Measurements from ENCODE around the gene TRMT1L. TPM values are rescaled to one million over a fixed set of nuclear protein-coding genes. Genes with fewer than 3 reads are reported as not detected.
A peak's percentile ranks its signal among the peaks of the same experiment; 100 is the strongest.

Gene TRMT1L
- total RNA-seq, 4 donors from 2014 or later, result 9.9 to 18.2 (median 11.9) TPM

GRCh38 chr1:185162491-185162890 lies 5.7 kb upstream of the TRMT1L start:
- DNase-seq (ENCODE audit: low spot score in 2 of 2), result no peak
- intact Hi-C loops (cut with DNase I; ENCODE audit: low total_unique reads), result no loop called here
- 90 to 95% methylated on average over 4 of the region's 4 CpGs for WGBS, 2 donors
- TF ChIP-seq CTCF (IDR thresholded peaks at IDR 0.05) (no peak), POLR2A (IDR thresholded peaks at IDR 0.05) (no peak)
- H3K4me3 ChIP-seq (ENCODE audit: low read depth, poor library complexity, severe bottlenecking), result no peak overlapping the region

DNA sequence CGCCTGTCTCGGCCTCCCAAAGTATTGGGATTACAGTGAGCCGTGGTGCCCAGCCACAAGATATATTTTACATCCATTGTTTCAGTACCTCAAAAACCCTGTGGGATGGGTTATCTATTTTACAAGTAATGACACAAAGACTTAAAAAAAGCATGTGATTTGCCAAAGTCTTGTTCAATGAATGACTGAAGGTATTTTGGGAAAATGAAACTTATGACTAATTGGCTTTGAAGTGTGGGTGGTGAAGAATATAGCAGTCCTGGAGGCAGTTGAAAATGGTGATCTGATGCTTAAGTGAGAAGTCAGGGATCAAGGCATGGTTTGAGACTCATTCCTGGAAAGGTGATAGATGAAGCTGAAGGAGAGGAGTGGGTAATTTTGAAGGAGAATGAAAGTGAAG lies 3.2 kb upstream of the TRMT1L start:
- TF ChIP-seq CTCF (IDR thresholded peaks at IDR 0.05), result no peak
- TF ChIP-seq POLR2A (IDR thresholded peaks at IDR 0.05), result no peak

DNA sequence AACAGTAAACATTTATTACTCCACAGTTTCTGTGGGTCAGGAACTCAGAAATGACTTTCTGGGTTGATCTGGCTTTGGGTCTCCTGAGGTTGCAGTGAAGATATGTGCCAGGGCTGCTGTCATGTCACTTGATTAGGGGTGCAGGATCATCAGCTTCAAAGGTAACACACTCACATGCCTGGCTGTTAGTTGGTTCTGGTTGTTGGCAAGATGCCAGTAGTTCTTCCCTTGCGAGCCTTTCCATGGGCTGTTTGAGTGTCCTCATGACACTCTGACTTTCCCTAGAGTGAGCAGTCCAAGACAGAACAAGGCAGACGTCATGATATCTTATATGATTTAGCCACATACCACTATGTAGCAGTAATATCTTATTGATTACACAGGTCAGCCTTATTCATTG lies 2.0 kb upstream of the TRMT1L start:
- DNase-seq (ENCODE audit: low spot score in 2 of 2), result no peak
- intact Hi-C loops (cut with DNase I; ENCODE audit: low total_unique reads), result no loop called here
- WGBS, 2 donors, result 74 to 78% methylated on average over 2 of the region's 2 CpGs
- no peak for TF ChIP-seq CTCF (IDR thresholded peaks at IDR 0.05)
- TF ChIP-seq POLR2A (IDR thresholded peaks at IDR 0.05), result no peak
- no peak overlapping the region for H3K4me3 ChIP-seq (ENCODE audit: low read depth, poor library complexity, severe bottlenecking)

More for the DNA sequence above, 3.2 kb upstream of the TRMT1L start:
- 87 to 92% methylated on average over 3 of the region's 3 CpGs for WGBS, 2 donors
- intact Hi-C loops (cut with DNase I; ENCODE audit: low total_unique reads), result no loop called here
- H3K4me3 ChIP-seq (ENCODE audit: low read depth, poor library complexity, severe bottlenecking), result no peak overlapping the region
- no peak for DNase-seq (ENCODE audit: low spot score in 2 of 2)

DNA sequence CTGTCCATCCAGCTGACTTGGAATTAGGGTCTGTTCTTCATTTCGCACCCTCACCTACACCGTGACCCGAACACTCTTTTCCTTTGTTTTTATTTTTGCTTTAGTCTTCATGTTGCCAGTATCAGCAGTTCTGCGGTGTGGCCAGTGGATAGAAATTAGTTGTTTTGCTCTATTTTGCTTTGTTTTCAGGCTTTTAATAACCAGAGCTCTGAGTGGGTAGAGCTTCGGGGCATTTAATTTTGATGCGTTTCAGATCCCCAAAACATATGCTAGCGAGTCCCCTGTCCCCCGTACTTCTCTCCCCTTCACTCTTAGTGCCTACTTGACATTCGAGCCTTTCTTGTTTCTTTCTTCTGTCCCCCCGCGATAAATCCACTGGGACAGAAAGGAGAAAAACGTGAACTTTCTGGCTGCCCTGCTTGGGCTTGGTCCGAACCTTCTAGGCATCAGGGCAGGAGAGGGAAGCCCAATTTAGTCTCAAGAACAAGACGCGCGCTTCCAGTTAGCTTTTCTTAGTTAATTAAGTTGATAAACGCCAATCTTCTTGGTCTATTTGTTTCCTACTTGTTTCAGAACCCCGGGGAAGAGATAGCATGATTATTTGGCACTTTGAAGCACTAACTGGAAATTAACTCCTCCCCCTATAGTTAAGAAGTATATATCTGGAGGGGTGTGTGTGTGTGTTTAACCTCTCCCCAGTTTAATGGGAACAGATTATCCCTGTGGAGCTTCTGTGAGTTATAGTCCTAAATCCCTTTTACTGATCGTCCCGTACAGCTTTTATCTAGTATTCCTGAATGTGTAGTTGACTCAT lies 1.1 kb upstream of the TRMT1L start:
- no peak for DNase-seq (ENCODE audit: low spot score in 2 of 2)
- intact Hi-C loops (cut with DNase I; ENCODE audit: low total_unique reads), result no loop called here
- TF ChIP-seq CTCF (IDR thresholded peaks at IDR 0.05), result no peak
- no peak for TF ChIP-seq POLR2A (IDR thresholded peaks at IDR 0.05)
- H3K4me3 ChIP-seq (ENCODE audit: low read depth, poor library complexity, severe bottlenecking), result peak overlapping the region; percentile 76
- WGBS, 2 donors, result 1% methylated on average over 20 of the region's 20 CpGs

GRCh38 chr1:185156288-185156853 lies 382 bp downstream of the TRMT1L start:
- TF ChIP-seq POLR2A (IDR thresholded peaks at IDR 0.05) (no peak), CTCF (IDR thresholded peaks at IDR 0.05) (no peak)
- WGBS, 2 donors, result 0 to 1% methylated on average over 28 to 29 of the region's 30 CpGs
- intact Hi-C loops (cut with DNase I; ENCODE audit: low total_unique reads), result no loop called here
- H3K4me3 ChIP-seq (ENCODE audit: low read depth, poor library complexity, severe bottlenecking), result peak overlapping the region; percentile 87
- peak in 1 of 2 donors; percentile 91 for DNase-seq (ENCODE audit: low spot score in 2 of 2)
